Neural cell (in vitro differentiated cells): ENCODE data around the gene OMG. TPM values are rescaled to one million over a fixed set of nuclear protein-coding genes. Genes with fewer than 3 reads are reported as not detected.

Experiments
- H2AFZ ChIP-seq: fragments of 200-600, 300-800 bp; sonication (generic), shearing (Covaris generic); 2 replicates; pipeline ENCODE4 v1.6.0; 2014; ENCODE audit warnings: low read depth, mild to moderate bottlenecking, antibody characterized with exemption, low read length, moderate library complexity
- H3F3A ChIP-seq: fragments of 200-600 bp; shearing (Covaris generic); 2 replicates; pipeline ENCODE4 v1.6.1; 2016; ENCODE audit warnings: mild to moderate bottlenecking, moderate library complexity, mixed read lengths, antibody characterized with exemption, low read length; ENCODE audit not compliant: insufficient read depth, poor library complexity, severe bottlenecking
- H3K27ac ChIP-seq: fragments of 200-600, 300-800 bp; sonication (generic), shearing (Covaris generic); 2 replicates; pipeline ENCODE4 v1.5.1; 2014; ENCODE audit warnings: mild to moderate bottlenecking, low read length, moderate library complexity
- H3K27me3 ChIP-seq: fragments of 300-800, 200-600 bp; sonication (generic), shearing (Covaris generic); 2 replicates; pipeline ENCODE4 v1.6.0; 2014; ENCODE audit warnings: mild to moderate bottlenecking, low read depth, low read length, moderate library complexity; ENCODE audit not compliant: insufficient read depth
- H3K36me3 ChIP-seq: fragments of 300-800, 200-600 bp; sonication (generic), shearing (Covaris generic); 2 replicates; pipeline ENCODE4 v1.5.1; 2014; ENCODE audit warnings: mild to moderate bottlenecking, antibody characterized with exemption, low read length, moderate library complexity; ENCODE audit not compliant: insufficient read depth
- H3K4me2 ChIP-seq: fragments of 300-800, 200-600 bp; sonication (generic), shearing (Covaris generic); 2 replicates; pipeline ENCODE4 v1.6.0; 2014; ENCODE audit warnings: mild to moderate bottlenecking, low read length
- H3K4me3 ChIP-seq: fragments of 300-800, 200-600 bp; sonication (generic), shearing (Covaris generic); 2 replicates; pipeline ENCODE4 v1.5.1; 2014; ENCODE audit warnings: mild to moderate bottlenecking, low read length, moderate library complexity
- H3K79me2 ChIP-seq: fragments of 200-600 bp; shearing (Covaris generic); replicated peaks from 2 replicates; pipeline ENCODE4 v1.6.0; 2014; ENCODE audit warnings: mild to moderate bottlenecking, low read length, moderate library complexity; ENCODE audit not compliant: insufficient read depth
- H3K9ac ChIP-seq: fragments of 300-800, 200-600 bp; sonication (generic), shearing (Covaris generic); 2 replicates; pipeline ENCODE4 v1.6.1; 2016; ENCODE audit warnings: mild to moderate bottlenecking, low read length, mixed read lengths
- H3K9me2 ChIP-seq: fragments of 200-600 bp; shearing (Covaris generic); 2 replicates; pipeline ENCODE4 v1.6.1; 2016; ENCODE audit warnings: mild to moderate bottlenecking, low read length, mixed read lengths; ENCODE audit not compliant: insufficient read depth
- H3K9me3 ChIP-seq: fragments of 200-600, 300-800 bp; sonication (generic), shearing (Covaris generic); 2 replicates; pipeline ENCODE4 v1.6.1; 2016; ENCODE audit warnings: mild to moderate bottlenecking, mixed run types, low read length, moderate library complexity, mixed read lengths
- H4K20me1 ChIP-seq: fragments of 200-600 bp; shearing (Covaris generic); 2 replicates; pipeline ENCODE4 v1.6.1; 2016; ENCODE audit warnings: mild to moderate bottlenecking, mixed run types; ENCODE audit not compliant: insufficient read depth
- EP300 ChIP-seq: fragments of 450-650 bp; conservative IDR thresholded peaks from 2 replicates; pipeline ENCODE4 v1.6.1; 2014; ENCODE audit warnings: antibody characterized with exemption, mild to moderate bottlenecking, moderate library complexity; ENCODE audit not compliant: poor library complexity, severe bottlenecking
- EZH2 ChIP-seq: fragments of 200-600, 300-800 bp; shearing (Covaris generic), sonication (generic); IDR thresholded peaks from 2 replicates; pipeline ENCODE4 v1.6.1; 2014; ENCODE audit warnings: antibody characterized with exemption, low read length, borderline replicate concordance, mild to moderate bottlenecking; ENCODE audit not compliant: insufficient read depth, poor library complexity, severe bottlenecking
- MXI1 ChIP-seq: fragments of 450-650 bp; conservative IDR thresholded peaks from 2 replicates; pipeline ENCODE4 v1.6.1; 2014; ENCODE audit warnings: antibody characterized with exemption, mild to moderate bottlenecking; ENCODE audit not compliant: poor library complexity, severe bottlenecking
- POLR2AphosphoS5 ChIP-seq: IDR thresholded peaks from 2 replicates; pipeline ENCODE4 v1.6.1; 2012
- RAD21 ChIP-seq: fragments of 450-650 bp; conservative IDR thresholded peaks from 2 replicates; pipeline ENCODE4 v1.6.1; 2014; ENCODE audit warnings: antibody characterized with exemption, mild to moderate bottlenecking, moderate library complexity
- SMC3 ChIP-seq: fragments of 450-650 bp; conservative IDR thresholded peaks from 2 replicates; pipeline ENCODE4 v1.6.1; 2014; ENCODE audit warnings: antibody characterized with exemption, mild to moderate bottlenecking, moderate library complexity; ENCODE audit not compliant: poor library complexity
- TAF1 ChIP-seq: IDR thresholded peaks from 2 replicates; pipeline ENCODE4 v1.6.1; 2012; ENCODE audit warnings: low read depth
- polyA plus RNA-seq: library from polyadenylated mRNA; depleted of rRNA; stranded (reverse); fragments of >200 nt; gene quantifications from 2 replicates; pipeline ENCODE4 v1.2.3, GENCODE V29; 2014
- TF ChIP-seq, protein P1 (sequence below): IDR thresholded peaks from 2 replicates; pipeline ENCODE4 v1.6.1; 2012; ENCODE audit warnings: borderline replicate concordance
- TF ChIP-seq, protein P2 (sequence below): fragments of 450-650 bp; IDR thresholded peaks from 2 replicates; pipeline ENCODE4 v1.5.1; 2014; ENCODE audit warnings: antibody characterized with exemption, mild to moderate bottlenecking, moderate library complexity; ENCODE audit not compliant: poor library complexity, severe bottlenecking

The OMG gene
- polyA plus RNA-seq, 1 donor from 2014 or later, result not detected

DNA sequence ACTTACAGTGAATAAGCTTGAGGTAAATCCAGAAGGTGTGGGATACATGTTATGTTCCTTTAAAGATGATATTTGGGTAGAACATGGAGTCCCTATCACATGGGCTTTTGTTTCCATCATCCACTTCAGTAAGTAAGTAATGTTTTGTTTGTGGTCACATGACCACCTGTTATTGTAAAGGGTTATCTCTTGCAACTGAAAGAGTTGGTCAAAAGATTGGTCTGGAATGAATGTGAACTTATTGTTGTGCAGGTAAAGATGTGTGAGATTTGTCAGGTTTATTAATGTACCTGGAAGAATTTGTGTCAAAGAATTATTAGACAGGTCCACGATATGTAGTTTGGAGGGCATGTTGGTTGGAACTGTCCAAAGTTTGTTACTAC, 1.6 kb downstream of the OMG start:
- no peaks in the 10 kb centered on the region for H3K36me3 ChIP-seq
- no peaks in the 10 kb centered on the region for H3F3A ChIP-seq
- TF ChIP-seq SMC3, result no peak
- no peak for TF ChIP-seq EP300
- no peak for TF ChIP-seq RAD21
- TF ChIP-seq, protein P1, sequence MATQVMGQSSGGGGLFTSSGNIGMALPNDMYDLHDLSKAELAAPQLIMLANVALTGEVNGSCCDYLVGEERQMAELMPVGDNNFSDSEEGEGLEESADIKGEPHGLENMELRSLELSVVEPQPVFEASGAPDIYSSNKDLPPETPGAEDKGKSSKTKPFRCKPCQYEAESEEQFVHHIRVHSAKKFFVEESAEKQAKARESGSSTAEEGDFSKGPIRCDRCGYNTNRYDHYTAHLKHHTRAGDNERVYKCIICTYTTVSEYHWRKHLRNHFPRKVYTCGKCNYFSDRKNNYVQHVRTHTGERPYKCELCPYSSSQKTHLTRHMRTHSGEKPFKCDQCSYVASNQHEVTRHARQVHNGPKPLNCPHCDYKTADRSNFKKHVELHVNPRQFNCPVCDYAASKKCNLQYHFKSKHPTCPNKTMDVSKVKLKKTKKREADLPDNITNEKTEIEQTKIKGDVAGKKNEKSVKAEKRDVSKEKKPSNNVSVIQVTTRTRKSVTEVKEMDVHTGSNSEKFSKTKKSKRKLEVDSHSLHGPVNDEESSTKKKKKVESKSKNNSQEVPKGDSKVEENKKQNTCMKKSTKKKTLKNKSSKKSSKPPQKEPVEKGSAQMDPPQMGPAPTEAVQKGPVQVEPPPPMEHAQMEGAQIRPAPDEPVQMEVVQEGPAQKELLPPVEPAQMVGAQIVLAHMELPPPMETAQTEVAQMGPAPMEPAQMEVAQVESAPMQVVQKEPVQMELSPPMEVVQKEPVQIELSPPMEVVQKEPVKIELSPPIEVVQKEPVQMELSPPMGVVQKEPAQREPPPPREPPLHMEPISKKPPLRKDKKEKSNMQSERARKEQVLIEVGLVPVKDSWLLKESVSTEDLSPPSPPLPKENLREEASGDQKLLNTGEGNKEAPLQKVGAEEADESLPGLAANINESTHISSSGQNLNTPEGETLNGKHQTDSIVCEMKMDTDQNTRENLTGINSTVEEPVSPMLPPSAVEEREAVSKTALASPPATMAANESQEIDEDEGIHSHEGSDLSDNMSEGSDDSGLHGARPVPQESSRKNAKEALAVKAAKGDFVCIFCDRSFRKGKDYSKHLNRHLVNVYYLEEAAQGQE, result no peak
- TF ChIP-seq MXI1, result no peak
- TF ChIP-seq TAF1, result no peak
- no peak for TF ChIP-seq POLR2AphosphoS5
- TF ChIP-seq, protein P2, sequence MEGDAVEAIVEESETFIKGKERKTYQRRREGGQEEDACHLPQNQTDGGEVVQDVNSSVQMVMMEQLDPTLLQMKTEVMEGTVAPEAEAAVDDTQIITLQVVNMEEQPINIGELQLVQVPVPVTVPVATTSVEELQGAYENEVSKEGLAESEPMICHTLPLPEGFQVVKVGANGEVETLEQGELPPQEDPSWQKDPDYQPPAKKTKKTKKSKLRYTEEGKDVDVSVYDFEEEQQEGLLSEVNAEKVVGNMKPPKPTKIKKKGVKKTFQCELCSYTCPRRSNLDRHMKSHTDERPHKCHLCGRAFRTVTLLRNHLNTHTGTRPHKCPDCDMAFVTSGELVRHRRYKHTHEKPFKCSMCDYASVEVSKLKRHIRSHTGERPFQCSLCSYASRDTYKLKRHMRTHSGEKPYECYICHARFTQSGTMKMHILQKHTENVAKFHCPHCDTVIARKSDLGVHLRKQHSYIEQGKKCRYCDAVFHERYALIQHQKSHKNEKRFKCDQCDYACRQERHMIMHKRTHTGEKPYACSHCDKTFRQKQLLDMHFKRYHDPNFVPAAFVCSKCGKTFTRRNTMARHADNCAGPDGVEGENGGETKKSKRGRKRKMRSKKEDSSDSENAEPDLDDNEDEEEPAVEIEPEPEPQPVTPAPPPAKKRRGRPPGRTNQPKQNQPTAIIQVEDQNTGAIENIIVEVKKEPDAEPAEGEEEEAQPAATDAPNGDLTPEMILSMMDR, result no peak
- no peak for TF ChIP-seq EZH2
- H3K27ac ChIP-seq, result no peak overlapping the region
- H3K9ac ChIP-seq, result no peak overlapping the region
- H3K9me2 ChIP-seq, result no peaks in the 10 kb centered on the region
- H3K27me3 ChIP-seq, result no peaks in the 10 kb centered on the region
- no peak overlapping the region for H3K4me3 ChIP-seq
- no peak overlapping the region for H3K4me2 ChIP-seq
- H4K20me1 ChIP-seq, result no peaks in the 10 kb centered on the region
- no peak overlapping the region for H2AFZ ChIP-seq
- H3K79me2 ChIP-seq, result no peaks in the 10 kb centered on the region
- H3K9me3 ChIP-seq, result no peaks in the 10 kb centered on the region

DNA sequence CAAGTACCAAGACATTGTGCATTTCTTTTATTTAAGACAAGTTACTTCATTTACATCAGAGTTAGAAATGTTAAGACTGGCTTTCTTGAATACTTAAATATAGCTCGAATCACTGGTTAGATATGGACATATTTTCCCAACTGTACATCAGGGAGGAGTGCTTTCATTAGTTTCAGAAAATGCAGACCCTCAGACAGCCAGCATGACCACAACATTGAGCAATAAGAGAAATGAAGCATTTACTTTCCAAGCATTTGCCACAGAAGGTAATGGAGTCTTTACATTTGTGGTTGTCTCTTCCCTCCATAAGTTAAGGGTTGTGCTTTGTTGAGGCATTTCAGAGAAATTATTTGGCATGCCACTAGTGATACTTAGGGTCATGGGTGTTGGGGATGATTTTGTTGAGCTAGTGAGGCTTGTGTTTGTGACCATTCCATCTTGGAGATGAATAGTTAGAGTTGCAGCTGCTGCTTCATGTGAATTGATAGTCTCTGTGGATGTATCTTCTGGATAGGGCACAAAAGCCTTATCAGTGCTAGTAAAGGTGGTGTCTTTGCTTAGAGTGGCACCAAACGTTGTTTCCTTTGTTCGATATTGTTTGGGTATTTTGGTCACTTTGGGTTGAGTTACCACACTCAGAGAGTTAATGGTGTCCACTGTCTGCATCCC, 2.1 kb downstream of the OMG start:
- Histone ChIP-seq H2AFZ (no peak overlapping the region), H4K20me1 (no peaks in the 10 kb centered on the region), H3K79me2 (no peaks in the 10 kb centered on the region), H3K4me3 (no peak overlapping the region), H3F3A (no peaks in the 10 kb centered on the region), H3K9ac (no peak overlapping the region), H3K27ac (no peak overlapping the region), H3K9me2 (no peaks in the 10 kb centered on the region), H3K9me3 (no peaks in the 10 kb centered on the region), H3K4me2 (no peak overlapping the region), H3K27me3 (no peaks in the 10 kb centered on the region), H3K36me3 (no peaks in the 10 kb centered on the region)
- TF ChIP-seq SMC3, result no peak
- TF ChIP-seq, protein P2, result no peak
- TF ChIP-seq TAF1, result no peak
- no peak for TF ChIP-seq EZH2
- TF ChIP-seq MXI1, result no peak
- no peak for TF ChIP-seq POLR2AphosphoS5
- TF ChIP-seq EP300, result no peak
- TF ChIP-seq, protein P1, result no peak
- no peak for TF ChIP-seq RAD21
